HCT116 (cell line): Measurements from ENCODE around the gene HAGH. TPM values are rescaled to one million over a fixed set of nuclear protein-coding genes. Genes with fewer than 3 reads are reported as not detected.

Experiments
- ATAC-seq: fragments of 200-7000 bp; cut with Tn5 transposase; 2 replicates; pipeline ENCODE4 v1.9.1; 2020; ENCODE audit warnings: mild to moderate bottlenecking, moderate library complexity
- BruUV-seq: library from RNA; stranded (reverse); fragments of 400-500 nt; replicated peaks from 2 replicates; lab custom pipeline; 2021; lab: Mats Ljungman, UMichigan
- CTCF ChIA-PET: fragments of 300-600 bp; sonication (Branson Sonifier 250); formaldehyde crosslinking; loops from one replicate; lab custom pipeline; 2021; ENCODE audit warnings: antibody characterized with exemption; lab: Charles Lee
- POLR2A ChIA-PET: fragments of 300-600, 350-600 bp; sonication (Branson Sonifier 250); formaldehyde crosslinking; loops from one replicate; lab custom pipeline; 2021; ENCODE audit warnings: antibody characterized with exemption; lab: Charles Lee
- RAD21 ChIA-PET, 2 experiments: fragments of 300-600 bp; sonication (Branson Sonifier 250); formaldehyde crosslinking; loops; one replicate each; lab custom pipeline; 2023; ENCODE audit warnings: low total read pairs in 2 of 2; ENCODE audit not compliant: uncharacterized antibody in 2 of 2, unreplicated experiment in 2 of 2, low non-redundant PET in 1 of 2; lab: Charles Lee
- DNase-seq: peaks from one replicate; pipeline ENCODE4 v3.0.0-alpha.2; 2010; ENCODE audit warnings: low read depth, low spot score
- H2AFZ ChIP-seq: fragments of 200-600 bp; shearing (Covaris generic), sonication (generic); 2 replicates; pipeline ENCODE4 v1.6.1; 2017; ENCODE audit warnings: low read depth, mixed run types, mixed read lengths, antibody characterized with exemption, low read length; ENCODE audit not compliant: poor library complexity, severe bottlenecking
- H3K27ac ChIP-seq: 2 replicates; pipeline ENCODE4 v1.5.1; 2012; ENCODE audit warnings: low read depth, low read length
- H3K27me3 ChIP-seq: fragments of 200-600 bp; sonication (generic); 2 replicates; pipeline ENCODE4 v1.6.1; 2016; ENCODE audit warnings: mixed run types, low read length, mixed read lengths; ENCODE audit not compliant: insufficient read depth
- H3K36me3 ChIP-seq, 2 experiments: fragments of 200-500 bp in 1 of 2; fragments of 200-600 bp in 1 of 2; sonication (Bioruptor generic) in 1 of 2; sonication (generic) in 1 of 2; 2 replicates each; pipeline versions ENCODE4 v1.5.1 to v1.6.1; 2014 to 2016; ENCODE audit warnings: low read length in 2 of 2, inconsistent platforms in 1 of 2, mixed read lengths in 1 of 2, mixed run types in 1 of 2; ENCODE audit not compliant: insufficient read depth in 2 of 2, control insufficient read depth in 1 of 2
- H3K4me1 ChIP-seq, 2 experiments: fragments of 200-600 bp in 1 of 2; sonication (generic) in 1 of 2; 2 replicates each; pipeline versions ENCODE4 v1.5.1 to v1.6.1; 2012 to 2017; ENCODE audit warnings: low read length in 2 of 2, inconsistent platforms in 1 of 2, mild to moderate bottlenecking in 1 of 2, mixed read lengths in 1 of 2, mixed run types in 1 of 2, moderate library complexity in 1 of 2; ENCODE audit not compliant: insufficient read depth in 2 of 2, control insufficient read depth in 1 of 2
- H3K4me2 ChIP-seq: fragments of 200-600 bp; sonication (generic); 2 replicates; pipeline ENCODE4 v1.6.1; 2017; ENCODE audit warnings: mixed run types, low read length, mixed read lengths
- H3K4me3 ChIP-seq, 2 experiments: fragments of 200-600 bp in 1 of 2; sonication (generic) in 1 of 2; replicated peaks in 1 of 2; 2 replicates each; pipeline ENCODE4 v1.5.1; 2011 to 2016; ENCODE audit warnings: low read length in 2 of 2, control low read depth in 1 of 2, low read depth in 1 of 2, mild to moderate bottlenecking in 1 of 2, mixed read lengths in 1 of 2, mixed run types in 1 of 2
- H3K79me2 ChIP-seq: fragments of 200-600 bp; sonication (generic); 2 replicates; pipeline ENCODE4 v1.6.1; 2017; ENCODE audit warnings: mild to moderate bottlenecking, mixed run types, low read length, moderate library complexity, mixed read lengths; ENCODE audit not compliant: insufficient read depth
- H3K9ac ChIP-seq: fragments of 200-600 bp; sonication (generic); 2 replicates; pipeline ENCODE4 v1.6.1; 2016; ENCODE audit warnings: low read length, mixed read lengths
- H3K9me2 ChIP-seq: fragments of 200-600 bp; sonication (generic), shearing (Covaris generic); 2 replicates; pipeline ENCODE4 v1.6.1; 2017; ENCODE audit warnings: mixed run types, mild to moderate bottlenecking, moderate library complexity; ENCODE audit not compliant: insufficient read depth
- H3K9me3 ChIP-seq, 2 experiments: fragments of 200-500 bp in 1 of 2; fragments of 200-600 bp in 1 of 2; sonication (Bioruptor generic) in 1 of 2; sonication (generic) in 1 of 2; 2 replicates each; pipeline ENCODE4 v1.6.1; 2014 to 2017; ENCODE audit warnings: low read length in 2 of 2, mixed read lengths in 2 of 2, inconsistent platforms in 1 of 2, low read depth in 1 of 2, mild to moderate bottlenecking in 1 of 2, mixed run types in 1 of 2, moderate library complexity in 1 of 2; ENCODE audit not compliant: control insufficient read depth in 1 of 2, insufficient read depth in 1 of 2
- H4K20me1 ChIP-seq: fragments of 200-600 bp; sonication (generic), shearing (Covaris generic); 2 replicates; pipeline ENCODE4 v1.6.1; 2017; ENCODE audit warnings: mixed run types, mild to moderate bottlenecking, moderate library complexity; ENCODE audit not compliant: insufficient read depth
- ATF3 ChIP-seq: IDR thresholded peaks from 2 replicates; pipeline ENCODE4 v1.6.1; 2012
- CBX3 ChIP-seq: IDR thresholded peaks from 2 replicates; pipeline ENCODE4 v1.6.1; 2012; ENCODE audit warnings: low read depth
- CTCF ChIP-seq, 3 experiments: fragments of 200-600 bp in 1 of 3; sonication (generic) in 1 of 3; IDR thresholded peaks in 2 of 3; conservative IDR thresholded peaks in 1 of 3; 2 replicates each; pipeline ENCODE4 v1.5.1; 2012 to 2017; ENCODE audit warnings: low read depth in 2 of 3, low read length in 2 of 3, antibody characterized with exemption in 1 of 3, borderline replicate concordance in 1 of 3, control low read depth in 1 of 3, mild to moderate bottlenecking in 1 of 3, mixed read lengths in 1 of 3, mixed run types in 1 of 3, moderate library complexity in 1 of 3; ENCODE audit not compliant: insufficient read depth in 1 of 3
- ELF1 ChIP-seq: IDR thresholded peaks from 2 replicates; pipeline ENCODE4 v1.6.1; 2012; ENCODE audit warnings: low read depth, borderline replicate concordance
- EZH2phosphoT487 ChIP-seq: fragments of 200-600 bp; IDR thresholded peaks from 2 replicates; pipeline ENCODE4 v1.6.1; 2018; ENCODE audit warnings: antibody characterized with exemption, borderline replicate concordance
- FOSL1 ChIP-seq: IDR thresholded peaks from 2 replicates; pipeline ENCODE4 v1.6.1; 2012; ENCODE audit warnings: low read depth
- MAX ChIP-seq: IDR thresholded peaks from 2 replicates; pipeline ENCODE4 v1.6.1; 2012
- POLR2AphosphoS5 ChIP-seq: IDR thresholded peaks from 2 replicates; pipeline ENCODE4 v1.6.1; 2011; ENCODE audit warnings: mild to moderate bottlenecking, low read depth, low read length, moderate library complexity
- RAD21 ChIP-seq: IDR thresholded peaks from 2 replicates; pipeline ENCODE4 v1.6.1; 2012; ENCODE audit warnings: low read depth, mild to moderate bottlenecking
- REST ChIP-seq: IDR thresholded peaks from 2 replicates; pipeline ENCODE4 v1.6.1; 2012; ENCODE audit warnings: low read depth
- SP1 ChIP-seq: IDR thresholded peaks from 2 replicates; pipeline ENCODE4 v1.6.1; 2012; ENCODE audit warnings: low read depth
- SRF ChIP-seq: IDR thresholded peaks from 2 replicates; pipeline ENCODE4 v1.6.1; 2012; ENCODE audit warnings: low read depth
- YY1 ChIP-seq: IDR thresholded peaks from 2 replicates; pipeline ENCODE4 v1.6.1; 2011; ENCODE audit warnings: low read length, low read depth, moderate library complexity, mild to moderate bottlenecking; ENCODE audit not compliant: insufficient replicate concordance; ENCODE audit errors: extremely low read depth
- ZNF274 ChIP-seq: fragments of 200-500 bp; sonication (Bioruptor generic); IDR thresholded peaks from 2 replicates; pipeline ENCODE4 v1.6.1; 2014; ENCODE audit warnings: mild to moderate bottlenecking, low read depth, low read length, inconsistent platforms
- intact Hi-C: fragments of 100-400 bp; cut with micrococcal nuclease; formaldehyde crosslinking; loops from 2 replicates; pipeline ENCODE4 v1.10.0; 2022
- total RNA-seq: library from RNA; stranded (reverse); gene quantifications from one replicate; pipeline ENCODE4 v1.2.1, GENCODE V29; 2021; ENCODE audit not compliant: unreplicated experiment

The HAGH gene
- total RNA-seq, 1 experiment from 2014 or later = 39.1 TPM

GRCh38 chr16:1758923-1759322 lies 67.7 kb downstream of the HAGH start:
- ATAC-seq (no peak), DNase-seq (no peak)
- H3K4me3 ChIP-seq = no peak overlapping the region
- H3K36me3 ChIP-seq = peaks cover 0 to 6% of the 10 kb centered on the region in 2 experiments; a peak in 1 of 4 replicates
- no peaks in the 10 kb centered on the region for H3K9me3 ChIP-seq
- H3K9ac ChIP-seq = no peak overlapping the region
- H3K79me2 ChIP-seq = no peaks in the 10 kb centered on the region
- H3K4me2 ChIP-seq = no peak overlapping the region
- H3K9me2 ChIP-seq = no peaks in the 10 kb centered on the region
- no TSS peak for BruUV-seq
- H4K20me1 ChIP-seq = no peaks in the 10 kb centered on the region
- RAD21 ChIA-PET = no interaction called here
- H3K27me3 ChIP-seq = no peaks in the 10 kb centered on the region
- TF ChIP-seq REST = no peak
- no peak for TF ChIP-seq SRF
- intact Hi-C loops = no loop called here
- H3K4me1 ChIP-seq = peaks cover 8 to 12% of the 10 kb centered on the region in 2 experiments; a peak in 3 of 4 replicates
- H2AFZ ChIP-seq = no peak overlapping the region
- CTCF ChIA-PET = no interaction called here
- POLR2A ChIA-PET = no interaction called here
- no peak overlapping the region for H3K27ac ChIP-seq

GRCh38 chr16:1757714-1758461 lies 68.7 kb downstream of the HAGH start:
- Histone ChIP-seq H3K9ac (no peak overlapping the region), H3K9me3 (no peaks in the 10 kb centered on the region), H3K4me1 (peaks cover 1 to 3% of the 10 kb centered on the region in 2 experiments; a peak in 2 of 4 replicates), H3K4me2 (no peak overlapping the region), H3K36me3 (peaks cover 3 to 4% of the 10 kb centered on the region in 2 experiments; a peak in 2 of 4 replicates), H3K79me2 (no peaks in the 10 kb centered on the region), H3K4me3 (no peak overlapping the region), H3K27ac (no peak overlapping the region), H3K9me2 (no peaks in the 10 kb centered on the region), H3K27me3 (no peaks in the 10 kb centered on the region), H2AFZ (no peak overlapping the region), H4K20me1 (no peaks in the 10 kb centered on the region)
- ATAC-seq = no peak
- CTCF ChIA-PET = no interaction called here
- RAD21 ChIA-PET = no interaction called here
- intact Hi-C loops = no loop called here
- POLR2A ChIA-PET = no interaction called here
- DNase-seq = no peak
- BruUV-seq = no TSS peak
- TF ChIP-seq RAD21 = no peak
- TF ChIP-seq ELF1 = no peak
- no peak for TF ChIP-seq POLR2AphosphoS5
- no peak for TF ChIP-seq CTCF (IDR thresholded peaks at IDR 0.05 in 2 of 3, conservative IDR thresholded peaks at IDR 0.05 in 1 of 3; ENCODE audit: borderline replicate concordance in 1 of 3, insufficient read depth in 1 of 3, low read depth in 2 of 3, low read length in 2 of 3)
- no peak for TF ChIP-seq MAX
- no peak for TF ChIP-seq CBX3
- no peak for TF ChIP-seq EZH2phosphoT487
- TF ChIP-seq YY1 = no peak
- no peak for TF ChIP-seq SP1
- TF ChIP-seq FOSL1 = no peak
- no peak for TF ChIP-seq ZNF274
- no peak for TF ChIP-seq ATF3
- TF ChIP-seq SRF = no peak
